Activated T-helper 17 cell treated with anti-CD3 and anti-CD28 coated beads, Interleukin-2, amount 50 U/mL, for 72 hours (primary cell): ENCODE measurements around the gene SHOC1. TPM values are rescaled to one million over a fixed set of nuclear protein-coding genes. Genes with fewer than 3 reads are reported as not detected.

Source experiments
- ATAC-seq: fragments of 150-1000 bp; cut with Tn5 transposase; replicated peaks from 2 replicates; pipeline ENCODE4 v1.10.0; 2021; ENCODE audit warnings: mild to moderate bottlenecking, moderate library complexity
- H3K27ac Mint-ChIP-seq: one replicate; pipeline ENCODE4 v1.8.0; 2022; ENCODE audit warnings: mixed read lengths
- H3K27me3 Mint-ChIP-seq: one replicate; pipeline ENCODE4 v1.8.0; 2022; ENCODE audit warnings: mixed read lengths
- H3K36me3 Mint-ChIP-seq: one replicate; pipeline ENCODE4 v1.8.0; 2022; ENCODE audit warnings: low read depth, mild to moderate bottlenecking, mixed read lengths
- H3K4me1 Mint-ChIP-seq: one replicate; pipeline ENCODE4 v1.8.0; 2022; ENCODE audit warnings: mixed read lengths
- H3K4me3 Mint-ChIP-seq: one replicate; pipeline ENCODE4 v1.8.0; 2022; ENCODE audit warnings: mild to moderate bottlenecking, mixed read lengths
- H3K9me3 Mint-ChIP-seq: one replicate; pipeline ENCODE4 v1.8.0; 2022; ENCODE audit warnings: mixed read lengths
- total RNA-seq, 2 donors: library from RNA; stranded (reverse); gene quantifications; one replicate each; pipeline ENCODE4 v1.2.3, GENCODE V29; 2022

The SHOC1 gene
- total RNA-seq, 2 donors from 2014 or later, result not detected

GRCh38 chr9:111789881-111790280 lies 4.9 kb downstream of the SHOC1 start:
- H3K4me3 Mint-ChIP-seq, result no peak overlapping the region
- no peaks in the 10 kb centered on the region for H3K27me3 Mint-ChIP-seq
- ATAC-seq, result no peak
- H3K9me3 Mint-ChIP-seq, result peaks cover 3% of the 10 kb centered on the region
- H3K27ac Mint-ChIP-seq, result no peak overlapping the region
- no peaks in the 10 kb centered on the region for H3K36me3 Mint-ChIP-seq
- H3K4me1 Mint-ChIP-seq, result no peaks in the 10 kb centered on the region

- no peaks in the 10 kb centered on the region for H3K4me1 Mint-ChIP-seq
- no peaks in the 10 kb centered on the region for H3K27me3 Mint-ChIP-seq
- no peaks in the 10 kb centered on the region for H3K36me3 Mint-ChIP-seq
- no peak for ATAC-seq
- H3K9me3 Mint-ChIP-seq, result peaks cover 3% of the 10 kb centered on the region
- no peak overlapping the region for H3K27ac Mint-ChIP-seq
- H3K4me3 Mint-ChIP-seq, result no peak overlapping the region
Measured at GRCh38 chr9:111783857-111784256, 10.9 kb downstream of the SHOC1 start.

- H3K27me3 Mint-ChIP-seq, result no peaks in the 10 kb centered on the region
- no peaks in the 10 kb centered on the region for H3K4me1 Mint-ChIP-seq
- no peak overlapping the region for H3K4me3 Mint-ChIP-seq
- no peak for ATAC-seq
- H3K27ac Mint-ChIP-seq, result no peak overlapping the region
- no peaks in the 10 kb centered on the region for H3K36me3 Mint-ChIP-seq
- H3K9me3 Mint-ChIP-seq, result peaks cover 3% of the 10 kb centered on the region
Measured at GRCh38 chr9:111783424-111783823, 11.3 kb downstream of the SHOC1 start.

- Mint-ChIP-seq H3K27me3 (no peaks in the 10 kb centered on the region), H3K36me3 (no peaks in the 10 kb centered on the region)
- ATAC-seq, result no peak
Measured at GRCh38 chr9:111766066-111766465, 28.7 kb downstream of the SHOC1 start.

GRCh38 chr9:111762556-111762955 lies 32.2 kb downstream of the SHOC1 start:
- Mint-ChIP-seq H3K36me3 (no peaks in the 10 kb centered on the region), H3K27me3 (no peaks in the 10 kb centered on the region), H3K9me3 (peaks cover 3% of the 10 kb centered on the region), H3K4me3 (no peak overlapping the region), H3K27ac (no peak overlapping the region), H3K4me1 (no peaks in the 10 kb centered on the region)
- no peak for ATAC-seq

More at GRCh38 chr9:111766066-111766465, 28.7 kb downstream of the SHOC1 start:
- Mint-ChIP-seq H3K27ac (no peak overlapping the region), H3K4me3 (no peak overlapping the region), H3K9me3 (peaks cover 3% of the 10 kb centered on the region), H3K4me1 (no peaks in the 10 kb centered on the region)

- ATAC-seq, result peak; percentile 75
- H3K27me3 Mint-ChIP-seq, result no peaks in the 10 kb centered on the region
Measured at GRCh38 chr9:111759762-111760639, 34.7 kb downstream of the SHOC1 start.

GRCh38 chr9:111754800-111755199 lies 39.9 kb downstream of the SHOC1 start:
- H3K4me1 Mint-ChIP-seq, result no peaks in the 10 kb centered on the region
- no peak for ATAC-seq
- peaks cover 8% of the 10 kb centered on the region for H3K9me3 Mint-ChIP-seq
- no peaks in the 10 kb centered on the region for H3K27me3 Mint-ChIP-seq
- H3K27ac Mint-ChIP-seq, result no peak overlapping the region
- no peaks in the 10 kb centered on the region for H3K36me3 Mint-ChIP-seq
- no peak overlapping the region for H3K4me3 Mint-ChIP-seq

More at GRCh38 chr9:111759762-111760639, 34.7 kb downstream of the SHOC1 start:
- Mint-ChIP-seq H3K4me3 (no peak overlapping the region), H3K9me3 (no peaks in the 10 kb centered on the region), H3K27ac (no peak overlapping the region), H3K4me1 (no peaks in the 10 kb centered on the region), H3K36me3 (no peaks in the 10 kb centered on the region)

GRCh38 chr9:111752455-111752854 lies 42.3 kb downstream of the SHOC1 start:
- peaks cover 5% of the 10 kb centered on the region for H3K4me1 Mint-ChIP-seq
- ATAC-seq, result peak; percentile 84
- H3K4me3 Mint-ChIP-seq, result no peak overlapping the region
- H3K27me3 Mint-ChIP-seq, result no peaks in the 10 kb centered on the region
- H3K27ac Mint-ChIP-seq, result peak overlapping the region; percentile 49
- no peaks in the 10 kb centered on the region for H3K36me3 Mint-ChIP-seq
- peaks cover 8% of the 10 kb centered on the region for H3K9me3 Mint-ChIP-seq

Other genes with a start within 250 kb of the SHOC1 start
- gene PTGR1, start 195.3 kb downstream of the SHOC1 start, total RNA-seq, result 1 to 10 TPM in 1 of 2 donors, under 1 TPM in 1; 0.61 to 5.5 TPM
- 1 to 10 TPM; 3.8 to 9.6 TPM for gene DNAJC25, start 163.6 kb downstream of the SHOC1 start, total RNA-seq
- 10 to 100 TPM; 12.3 to 31.9 TPM for gene GNG10, start 133.3 kb downstream of the SHOC1 start, total RNA-seq
- gene UGCG, start 101.9 kb upstream of the SHOC1 start, total RNA-seq, result 10 to 100 TPM; 15.1 to 15.8 TPM